ENCODE data around the gene GRHL3.

Gene GRHL3

DNA sequence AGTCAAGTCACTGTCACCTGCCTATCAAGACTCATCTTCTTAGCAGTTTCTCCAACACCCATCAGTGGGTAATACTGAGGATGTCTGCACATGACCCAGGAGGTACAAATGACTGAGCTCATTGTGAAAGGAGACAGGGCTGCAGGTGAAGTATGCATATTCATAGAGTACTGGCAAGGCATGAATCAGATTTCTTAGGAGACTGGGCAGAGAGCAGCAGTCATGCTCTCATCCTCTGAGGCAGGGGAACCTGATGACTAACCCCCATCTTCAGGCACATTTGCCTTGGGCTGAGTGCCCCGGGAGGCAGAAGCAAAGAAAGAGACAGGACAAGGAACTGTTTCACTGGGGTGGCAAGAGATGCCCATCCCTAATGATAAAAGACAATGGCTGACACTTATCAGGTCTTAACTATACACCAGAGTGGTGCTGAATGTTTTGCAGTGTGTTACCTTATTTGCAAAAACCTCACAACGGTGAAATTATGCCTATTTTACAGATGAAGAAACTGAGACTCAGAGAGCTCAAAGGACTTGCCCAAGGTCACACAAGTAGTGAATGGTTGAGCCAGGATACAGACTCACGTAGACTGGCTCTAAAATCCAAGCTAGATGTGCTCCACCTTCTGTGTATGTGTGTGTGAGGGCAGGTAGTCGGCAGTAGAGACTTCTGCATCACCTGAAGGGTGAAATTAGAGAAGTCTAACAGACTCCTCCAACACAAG, 9.2 kb upstream of the GRHL3 start:
- no peaks in the 10 kb centered on the region for H3K4me1 ChIP-seq (ENCODE audit: insufficient read depth, low read length, severe bottlenecking)
- H3K9me2 ChIP-seq (ENCODE audit: low read depth, low read length): no peaks in the 10 kb centered on the region
- no peak overlapping the region for H2AFZ ChIP-seq (ENCODE audit: low read length)
- no peaks in the 10 kb centered on the region; the same call in 1 of the 2 replicates for H3K27me3 ChIP-seq (ENCODE audit: insufficient read depth, low read length)
- no peaks in the 10 kb centered on the region for H3K9me3 ChIP-seq (ENCODE audit: low read length)
- no peaks in the 10 kb centered on the region for H4K20me1 ChIP-seq (ENCODE audit: insufficient read depth, low read length)
- no peak overlapping the region for H3K27ac ChIP-seq (ENCODE audit: low read depth, low read length, poor library complexity, severe bottlenecking)
- H3F3A ChIP-seq (ENCODE audit: insufficient read depth, low read length): no peaks in the 10 kb centered on the region
- TF ChIP-seq EZH2 (IDR thresholded peaks at IDR 0.05; ENCODE audit: borderline replicate concordance, low read length): no peak
- no peak for TF ChIP-seq CTCF (IDR thresholded peaks at IDR 0.05; ENCODE audit: low read length)
- H3K4me2 ChIP-seq (ENCODE audit: low read length): no peak overlapping the region
- no peaks in the 10 kb centered on the region for H3K79me2 ChIP-seq (ENCODE audit: insufficient read depth, low read length)
- H3K4me3 ChIP-seq (ENCODE audit: low read depth, low read length, poor library complexity, severe bottlenecking): no peak overlapping the region
- no peaks in the 10 kb centered on the region for H3K36me3 ChIP-seq (ENCODE audit: insufficient read depth, low read length)
- H3K9ac ChIP-seq (ENCODE audit: low read length): no peak overlapping the region

DNA sequence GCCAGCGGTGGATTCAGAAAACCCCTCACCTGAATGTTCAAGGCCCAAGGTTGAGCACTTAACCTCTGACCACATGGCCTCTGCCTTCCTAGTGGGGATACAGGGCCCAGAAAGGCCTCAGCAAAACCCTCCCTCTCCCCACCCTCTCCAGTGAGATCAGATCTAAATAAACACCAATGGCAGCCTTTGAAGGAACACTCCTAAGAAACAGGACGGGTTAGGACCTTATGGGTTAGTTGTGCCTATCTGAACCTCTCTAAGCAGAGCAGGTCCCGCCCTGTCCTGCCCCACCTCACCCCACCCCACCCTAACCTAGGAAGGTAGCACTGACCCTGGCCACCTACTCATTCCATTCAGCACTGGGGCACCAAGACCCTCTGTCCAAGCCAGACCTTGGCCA, 7.9 kb upstream of the GRHL3 start:
- H3K27ac ChIP-seq (ENCODE audit: low read depth, low read length, poor library complexity, severe bottlenecking): no peak overlapping the region
- H4K20me1 ChIP-seq (ENCODE audit: insufficient read depth, low read length): no peaks in the 10 kb centered on the region

GRCh38 chr1:24311741-24312140, 7.4 kb upstream of the GRHL3 start:
- H2AFZ ChIP-seq (ENCODE audit: low read length): no peak overlapping the region
- no peak overlapping the region for H3K27ac ChIP-seq (ENCODE audit: low read depth, low read length, poor library complexity, severe bottlenecking)

More for the DNA sequence above, 7.9 kb upstream of the GRHL3 start:
- Histone ChIP-seq H3K27me3 (ENCODE audit: insufficient read depth, low read length) (no peaks in the 10 kb centered on the region; the same call in 1 of the 2 replicates), H3K4me2 (ENCODE audit: low read length) (no peak overlapping the region), H3F3A (ENCODE audit: insufficient read depth, low read length) (no peaks in the 10 kb centered on the region), H3K36me3 (ENCODE audit: insufficient read depth, low read length) (no peaks in the 10 kb centered on the region), H3K79me2 (ENCODE audit: insufficient read depth, low read length) (no peaks in the 10 kb centered on the region), H3K4me3 (ENCODE audit: low read depth, low read length, poor library complexity, severe bottlenecking) (no peak overlapping the region), H3K9me3 (ENCODE audit: low read length) (no peaks in the 10 kb centered on the region), H2AFZ (ENCODE audit: low read length) (no peak overlapping the region), H3K9me2 (ENCODE audit: low read depth, low read length) (no peaks in the 10 kb centered on the region), H3K4me1 (ENCODE audit: insufficient read depth, low read length, severe bottlenecking) (no peaks in the 10 kb centered on the region), H3K9ac (ENCODE audit: low read length) (no peak overlapping the region)
- no peak for TF ChIP-seq CTCF (IDR thresholded peaks at IDR 0.05; ENCODE audit: low read length)
- TF ChIP-seq EZH2 (IDR thresholded peaks at IDR 0.05; ENCODE audit: borderline replicate concordance, low read length): no peak

More at GRCh38 chr1:24311741-24312140, 7.4 kb upstream of the GRHL3 start:
- H4K20me1 ChIP-seq (ENCODE audit: insufficient read depth, low read length): no peaks in the 10 kb centered on the region
- no peak for TF ChIP-seq CTCF (IDR thresholded peaks at IDR 0.05; ENCODE audit: low read length)
- no peak for TF ChIP-seq EZH2 (IDR thresholded peaks at IDR 0.05; ENCODE audit: borderline replicate concordance, low read length)
- H3K79me2 ChIP-seq (ENCODE audit: insufficient read depth, low read length): no peaks in the 10 kb centered on the region
- no peak overlapping the region for H3K4me3 ChIP-seq (ENCODE audit: low read depth, low read length, poor library complexity, severe bottlenecking)
- no peaks in the 10 kb centered on the region for H3K9me2 ChIP-seq (ENCODE audit: low read depth, low read length)
- H3K27me3 ChIP-seq (ENCODE audit: insufficient read depth, low read length): no peaks in the 10 kb centered on the region; the same call in 1 of the 2 replicates
- no peaks in the 10 kb centered on the region for H3F3A ChIP-seq (ENCODE audit: insufficient read depth, low read length)
- H3K4me1 ChIP-seq (ENCODE audit: insufficient read depth, low read length, severe bottlenecking): no peaks in the 10 kb centered on the region
- H3K9me3 ChIP-seq (ENCODE audit: low read length): no peaks in the 10 kb centered on the region
- no peak overlapping the region for H3K4me2 ChIP-seq (ENCODE audit: low read length)
- no peaks in the 10 kb centered on the region for H3K36me3 ChIP-seq (ENCODE audit: insufficient read depth, low read length)
- H3K9ac ChIP-seq (ENCODE audit: low read length): no peak overlapping the region

Data from OCI-LY1 (cell line).